B cell (primary cell): Measurements from ENCODE around the gene RAB24. TPM values are rescaled to one million over a fixed set of nuclear protein-coding genes. Genes with fewer than 3 reads are reported as not detected.

ENCODE experiments used
- ATAC-seq: fragments of 200-7000 bp; cut with Tn5 transposase; one replicate; pipeline ENCODE4 v1.10.0; 2021; ENCODE audit warnings: low read depth, mild to moderate bottlenecking, moderate number of reproducible peaks, moderate library complexity
- CTCF ChIA-PET: fragments of 350-600 bp; sonication (Branson Sonifier 250); formaldehyde crosslinking; loops from one replicate; lab custom pipeline; 2021; ENCODE audit warnings: antibody characterized with exemption, inconsistent platforms; lab: Charles Lee
- POLR2A ChIA-PET: fragments of 350-600 bp; sonication (Branson Sonifier 250); formaldehyde crosslinking; loops from one replicate; lab custom pipeline; 2021; ENCODE audit warnings: antibody characterized with exemption; lab: Charles Lee
- DNase-seq: peaks from one replicate; pipeline ENCODE4 v3.0.0; 2013
- H2AFZ ChIP-seq: 2 replicates; pipeline ENCODE4 v1.6.1; 2012; ENCODE audit warnings: mild to moderate bottlenecking, low read depth, low read length; ENCODE audit not compliant: insufficient read depth, poor library complexity, severe bottlenecking
- H3K27ac ChIP-seq, 2 donors: 1 replicate in 1 of 2; 2 replicates in 1 of 2; pipeline ENCODE4 v1.5.1; 2012 to 2013; ENCODE audit warnings: low read length in 2 of 2, mild to moderate bottlenecking in 2 of 2, moderate library complexity in 1 of 2
- H3K27me3 ChIP-seq, 4 experiments: fragments of 200-600 bp in 1 of 4; sonication (generic) in 1 of 4; replicated peaks in 1 of 4; 1 replicate in 2 of 4; 2 replicates in 2 of 4; pipeline versions ENCODE4 v1.6.1 to v1.7.0; 2013 to 2016; ENCODE audit warnings: low read length in 3 of 4, mild to moderate bottlenecking in 2 of 4, mixed read lengths in 1 of 4, moderate library complexity in 1 of 4; ENCODE audit not compliant: insufficient read depth in 4 of 4, control insufficient read depth in 3 of 4; ENCODE audit errors: control extremely low read depth in 1 of 4
- H3K36me3 ChIP-seq, 2 experiments: replicated peaks in 1 of 2; 1 replicate in 1 of 2; 2 replicates in 1 of 2; pipeline versions ENCODE4 v1.6.1 to v1.7.1; 2013; ENCODE audit warnings: low read length in 1 of 2; ENCODE audit not compliant: insufficient read depth in 2 of 2, control insufficient read depth in 1 of 2; ENCODE audit errors: control extremely low read depth in 1 of 2, extremely low read depth in 1 of 2
- H3K4me1 ChIP-seq, 2 donors: fragments of 200-600 bp in 1 of 2; sonication (generic) in 1 of 2; 1 replicate in 1 of 2; 2 replicates in 1 of 2; pipeline versions ENCODE4 v1.5.1 to v1.6.1; 2013 to 2017; ENCODE audit warnings: low read length in 2 of 2; ENCODE audit not compliant: control insufficient read depth in 2 of 2, insufficient read depth in 2 of 2
- H3K4me2 ChIP-seq: replicated peaks from 2 replicates; pipeline ENCODE3; 2012; ENCODE audit warnings: mild to moderate bottlenecking, low read depth, low read length; ENCODE audit not compliant: poor library complexity, severe bottlenecking
- H3K4me3 ChIP-seq, 5 experiments: fragments of 200-600 bp in 1 of 5; sonication (generic) in 1 of 5; 1 replicate in 3 of 5; 2 replicates in 2 of 5; pipeline versions ENCODE4 v1.5.1 to v1.7.0; 2011 to 2016; ENCODE audit warnings: low read length in 4 of 5, mild to moderate bottlenecking in 4 of 5, low read depth in 2 of 5, control low read depth in 1 of 5, moderate library complexity in 1 of 5; ENCODE audit not compliant: insufficient read depth in 1 of 5; ENCODE audit errors: control extremely low read depth in 1 of 5, extremely low read depth in 1 of 5
- H3K79me2 ChIP-seq: fragments of 200-600 bp; sonication (generic); one replicate; pipeline ENCODE4 v1.6.0; 2016; ENCODE audit warnings: low read length; ENCODE audit not compliant: control insufficient read depth, insufficient read depth
- H3K9ac ChIP-seq: fragments of 200-600 bp; sonication (generic); 2 replicates; pipeline ENCODE4 v1.6.1; 2017; ENCODE audit warnings: mild to moderate bottlenecking, low read length, moderate library complexity
- H3K9me3 ChIP-seq, 3 donors: one replicate each; pipeline versions ENCODE4 v1.6.1 to v1.7.1; 2013; ENCODE audit warnings: low read length in 2 of 3; ENCODE audit not compliant: control insufficient read depth in 2 of 3, insufficient read depth in 1 of 3; ENCODE audit errors: control extremely low read depth in 1 of 3
- H4K20me1 ChIP-seq: 2 replicates; pipeline ENCODE4 v1.6.0; 2012; ENCODE audit warnings: mild to moderate bottlenecking, low read length; ENCODE audit not compliant: insufficient read depth, control insufficient read depth, poor library complexity, severe bottlenecking
- H3K27ac Mint-ChIP-seq: one replicate; pipeline ENCODE4 v1.8.0; 2021; ENCODE audit warnings: mixed read lengths
- H3K27me3 Mint-ChIP-seq: one replicate; pipeline ENCODE4 v1.8.0; 2021; ENCODE audit warnings: mixed read lengths
- H3K4me1 Mint-ChIP-seq: one replicate; pipeline ENCODE4 v1.8.0; 2021; ENCODE audit warnings: mixed read lengths
- H3K4me3 Mint-ChIP-seq: one replicate; pipeline ENCODE4 v1.8.0; 2021; ENCODE audit warnings: mixed read lengths
- H3K9me3 Mint-ChIP-seq: one replicate; pipeline ENCODE4 v1.8.0; 2022; ENCODE audit warnings: mixed read lengths; ENCODE audit not compliant: insufficient read depth
- EZH2 ChIP-seq: IDR thresholded peaks from 2 replicates; pipeline ENCODE4 v1.6.1; 2012; ENCODE audit warnings: borderline replicate concordance, low read depth, mild to moderate bottlenecking, moderate library complexity, low read length; ENCODE audit not compliant: insufficient read depth, poor library complexity, severe bottlenecking
- WGBS: methylation state at CpG from one replicate; pipeline ENCODE4 v1.1.5; 2013; ENCODE audit warnings: missing lambda C conversion rate; ENCODE audit not compliant: insufficient coverage; 5-methylcytosine and 5-hydroxymethylcytosine counted together
- intact Hi-C: fragments of 100-400 bp; cut with micrococcal nuclease; formaldehyde crosslinking; loops from one replicate; pipeline ENCODE4 v1.10.0; 2022
- polyA plus RNA-seq: library from polyadenylated mRNA; depleted of rRNA; stranded (reverse); fragments of >200 nt; gene quantifications from 2 replicates; pipeline ENCODE4 v1.2.3, GENCODE V29; 2012
- total RNA-seq, 2 donors: library from RNA; stranded (reverse); fragments of 120-200 nt in 1 of 2; gene quantifications; 1 replicate in 1 of 2; 2 replicates in 1 of 2; pipeline versions ENCODE4 v1.2.3 to v1.2.4, GENCODE V29; 2013 to 2022
- TF ChIP-seq, protein P1 (sequence below): fragments of 200-600 bp; IDR thresholded peaks from one replicate; pipeline ENCODE4 v1.8.0; 2022; ENCODE audit warnings: antibody characterized with exemption, mild to moderate bottlenecking

The RAB24 gene
- total and polyA plus RNA-seq, 2 donors (not counting 1 experiment from before 2014, with no cell fraction given) = 38.3 to 147 TPM

DNA sequence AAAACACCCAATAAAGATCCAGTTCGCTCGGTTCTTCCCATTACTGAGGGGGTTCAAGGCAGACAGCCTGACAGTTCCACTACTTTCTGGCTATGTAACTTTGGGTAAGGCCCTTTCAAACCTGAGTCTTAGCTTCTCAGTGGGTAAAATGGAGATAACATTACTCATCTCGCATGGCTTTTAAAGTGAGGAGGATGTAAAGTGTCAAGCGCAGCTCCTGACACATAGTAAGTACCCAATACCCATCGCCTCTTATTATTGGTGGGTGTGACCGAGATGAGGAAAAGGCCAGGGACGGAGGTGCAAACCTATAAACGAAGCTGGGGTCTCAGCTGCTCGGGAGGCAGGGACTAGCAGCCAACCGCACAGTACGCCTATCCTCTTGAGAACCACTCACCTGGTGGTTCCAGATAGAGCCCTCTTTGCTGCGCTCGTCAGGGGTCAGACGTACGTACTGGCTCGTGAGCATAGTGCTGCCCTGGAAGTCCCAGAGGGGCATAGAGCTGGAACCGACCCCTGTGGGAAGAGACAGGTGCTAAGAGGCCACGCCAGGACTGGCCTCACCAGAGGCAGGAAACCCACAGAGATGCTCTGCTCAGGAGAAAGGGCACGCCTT, 47.4 kb upstream of the RAB24 start:
- peak overlapping the region; percentile 86 for H3K4me2 ChIP-seq
- POLR2A ChIA-PET = interaction anchor here (0.9 to 1.7 kb wide), 10 partner anchors 10 to 704 kb away, joined by 3 to 14 read pairs (median 4); partner anchors contain the start of genes B4GALT7, PRELID1, RAB24 and TSPAN17
- Mint-ChIP-seq H3K4me3 (peak overlapping the region; percentile 96), H3K27ac (peak overlapping the region; percentile 100), H3K4me1 (peaks cover 59% of the 10 kb centered on the region), H3K27me3 (no peaks in the 10 kb centered on the region), H3K9me3 (no peaks in the 10 kb centered on the region)
- peak overlapping the region; percentile 85 to 97 (median 90) for H3K4me3 ChIP-seq
- H3K36me3 ChIP-seq = peaks cover 5 to 25% of the 10 kb centered on the region in 2 experiments
- H3K79me2 ChIP-seq = peaks cover 57% of the 10 kb centered on the region
- H3K4me1 ChIP-seq = peaks cover 26 to 31% of the 10 kb centered on the region in 2 donors
- TF ChIP-seq, protein P1, sequence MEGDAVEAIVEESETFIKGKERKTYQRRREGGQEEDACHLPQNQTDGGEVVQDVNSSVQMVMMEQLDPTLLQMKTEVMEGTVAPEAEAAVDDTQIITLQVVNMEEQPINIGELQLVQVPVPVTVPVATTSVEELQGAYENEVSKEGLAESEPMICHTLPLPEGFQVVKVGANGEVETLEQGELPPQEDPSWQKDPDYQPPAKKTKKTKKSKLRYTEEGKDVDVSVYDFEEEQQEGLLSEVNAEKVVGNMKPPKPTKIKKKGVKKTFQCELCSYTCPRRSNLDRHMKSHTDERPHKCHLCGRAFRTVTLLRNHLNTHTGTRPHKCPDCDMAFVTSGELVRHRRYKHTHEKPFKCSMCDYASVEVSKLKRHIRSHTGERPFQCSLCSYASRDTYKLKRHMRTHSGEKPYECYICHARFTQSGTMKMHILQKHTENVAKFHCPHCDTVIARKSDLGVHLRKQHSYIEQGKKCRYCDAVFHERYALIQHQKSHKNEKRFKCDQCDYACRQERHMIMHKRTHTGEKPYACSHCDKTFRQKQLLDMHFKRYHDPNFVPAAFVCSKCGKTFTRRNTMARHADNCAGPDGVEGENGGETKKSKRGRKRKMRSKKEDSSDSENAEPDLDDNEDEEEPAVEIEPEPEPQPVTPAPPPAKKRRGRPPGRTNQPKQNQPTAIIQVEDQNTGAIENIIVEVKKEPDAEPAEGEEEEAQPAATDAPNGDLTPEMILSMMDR = no peak
- no peak for TF ChIP-seq EZH2
- peaks cover 22% of the 10 kb centered on the region for H4K20me1 ChIP-seq
- DNase-seq (no peak), ATAC-seq (no peak)
- H3K27ac ChIP-seq = peak overlapping the region; percentile 87 to 93
- CTCF ChIA-PET = interaction anchor here (0.9 to 3.0 kb wide), 11 partner anchors 10 to 106 kb away, joined by 3 to 16 read pairs (median 5); no protein-coding TSS in a partner anchor
- intact Hi-C loops = loop anchor here (1.0 to 2.0 kb wide), 4 partner anchors 51 to 250 kb away; partner anchors contain the start of genes B4GALT7, GRK6 and NSD1
- 1% methylated on average over 14 of the region's 19 CpGs for WGBS
- H3K9me3 ChIP-seq = no peaks in the 10 kb centered on the region
- peak overlapping the region; percentile 92 for H2AFZ ChIP-seq
- H3K27me3 ChIP-seq = no peaks in the 10 kb centered on the region
- H3K9ac ChIP-seq = peak overlapping the region; percentile 93

DNA sequence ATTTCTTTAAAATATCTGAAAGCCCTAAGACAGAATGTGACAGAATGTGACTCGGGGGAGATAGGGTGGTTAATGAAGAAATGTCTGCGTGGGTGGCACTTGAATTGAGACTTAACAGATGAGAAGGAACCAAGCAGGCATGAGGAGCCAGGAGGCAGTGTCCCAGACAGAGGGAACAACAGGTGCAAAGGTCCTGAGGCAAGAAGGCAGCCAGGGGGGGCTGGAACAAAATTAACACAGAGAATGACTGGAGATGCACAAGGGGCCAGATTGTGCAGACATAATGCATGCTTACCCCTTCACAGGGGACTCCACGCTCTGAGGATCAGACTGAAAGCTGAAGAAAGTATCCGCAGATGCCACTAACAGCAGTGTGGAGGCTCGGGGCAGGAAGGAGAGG, 46.2 kb upstream of the RAB24 start:
- H3K36me3 ChIP-seq = peaks cover 5 to 27% of the 10 kb centered on the region in 2 experiments
- H3K27ac ChIP-seq = no peak overlapping the region
- DNase-seq (no peak), ATAC-seq (no peak)
- H4K20me1 ChIP-seq = peaks cover 22% of the 10 kb centered on the region
- H3K79me2 ChIP-seq = peaks cover 65% of the 10 kb centered on the region
- H3K9ac ChIP-seq = no peak overlapping the region
- peak overlapping the region; percentile 86 for H3K4me2 ChIP-seq
- WGBS = 86% methylated on average over 5 of the region's 5 CpGs
- no peaks in the 10 kb centered on the region for H3K27me3 ChIP-seq
- Mint-ChIP-seq H3K4me3 (peak overlapping the region; percentile 96), H3K27ac (peak overlapping the region; percentile 83), H3K27me3 (no peaks in the 10 kb centered on the region), H3K9me3 (no peaks in the 10 kb centered on the region), H3K4me1 (peaks cover 53% of the 10 kb centered on the region)
- CTCF ChIA-PET = interaction anchor here (1.7 kb wide), 1 partner anchor 32 kb away, joined by 3 read pairs; no protein-coding TSS in a partner anchor
- H3K9me3 ChIP-seq = no peaks in the 10 kb centered on the region
- H2AFZ ChIP-seq = no peak overlapping the region
- TF ChIP-seq EZH2 = no peak
- TF ChIP-seq, protein P1 = no peak
- peaks cover 24 to 30% of the 10 kb centered on the region in 2 donors for H3K4me1 ChIP-seq
- intact Hi-C loops = loop anchor here (2.0 kb wide), 1 partner anchor 251 kb away; the partner anchor contains the start of gene B4GALT7
- POLR2A ChIA-PET = no interaction called here
- no peak overlapping the region for H3K4me3 ChIP-seq
